GM18951 (cell line): ENCODE data around the gene PPP2CA.
"Not testable (repeated sequence)": the region's sequence is repeated elsewhere in the genome, so short reads cannot be mapped to it uniquely, and the experiment has no call there.

ENCODE experiments used
- POLR2A ChIP-seq: IDR thresholded peaks from 4 replicates; pipeline ENCODE4 v1.6.1; 2011; ENCODE audit warnings: mild to moderate bottlenecking; ENCODE audit not compliant: insufficient read length, insufficient read depth; ENCODE audit errors: extremely low read depth
- in situ Hi-C: fragments of 300-500 bp; cut with MboI; formaldehyde crosslinking; loops from one replicate; pipeline ENCODE4 v1.12.0; 2022; ENCODE audit warnings: low sequenced_read_pairs, mixed read lengths, inconsistent platforms; ENCODE audit not compliant: unreplicated experiment

The PPP2CA gene

DNA sequence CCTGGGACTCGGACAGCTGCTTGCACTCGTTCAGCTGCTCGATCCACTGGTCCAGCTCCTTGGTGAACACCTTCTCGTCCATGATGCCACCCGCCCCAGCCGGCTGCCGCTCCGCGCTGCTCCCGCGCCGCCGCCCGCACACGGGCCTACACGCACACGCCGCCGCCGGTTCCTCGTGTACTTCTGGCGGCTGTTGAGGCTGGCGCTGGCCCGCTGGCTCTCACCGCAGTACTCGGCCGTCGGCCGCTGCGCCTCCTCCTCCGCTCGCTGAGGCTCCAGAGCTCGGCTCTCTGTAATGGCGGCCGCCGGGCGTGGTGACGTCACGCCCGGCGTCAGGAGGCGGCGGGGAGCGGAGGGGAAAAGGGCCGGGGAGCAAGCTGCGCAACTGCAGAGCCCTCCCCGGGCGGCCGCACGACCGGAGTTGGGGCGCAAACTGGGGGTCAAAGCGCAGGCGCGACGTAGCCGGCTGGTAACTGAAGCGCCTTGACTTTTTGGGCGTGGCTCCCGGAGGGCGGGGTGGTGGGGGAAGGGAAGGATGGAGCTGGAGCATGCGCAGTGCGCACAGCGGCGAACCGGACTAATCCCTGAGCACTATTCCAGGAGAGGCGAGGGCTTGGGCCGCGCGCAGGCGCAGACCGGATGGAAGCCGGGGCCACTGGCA, at the start of gene PPP2CA:
Gene PPP2CA (minus strand): TSS at position 294 of the 661 bp plus-strand sequence. CDS start 212 bp downstream, at position 82.
- TF ChIP-seq POLR2A = peak; percentile 82
- in situ Hi-C loops = no loop called here

GRCh38 chr5:134273642-134274395, 47.9 kb upstream of the PPP2CA start:
- TF ChIP-seq POLR2A = no peak
- in situ Hi-C loops = no loop called here

GRCh38 chr5:134271059-134271458, 45.2 kb upstream of the PPP2CA start:
- in situ Hi-C loops = no loop called here
- no peak for TF ChIP-seq POLR2A

- TF ChIP-seq POLR2A = no peak
- in situ Hi-C loops = no loop called here
Observed at GRCh38 chr5:134268919-134269318, 43.0 kb upstream of the PPP2CA start.

GRCh38 chr5:134268019-134268601, 42.2 kb upstream of the PPP2CA start:
- in situ Hi-C loops = no loop called here
- no peak for TF ChIP-seq POLR2A

DNA sequence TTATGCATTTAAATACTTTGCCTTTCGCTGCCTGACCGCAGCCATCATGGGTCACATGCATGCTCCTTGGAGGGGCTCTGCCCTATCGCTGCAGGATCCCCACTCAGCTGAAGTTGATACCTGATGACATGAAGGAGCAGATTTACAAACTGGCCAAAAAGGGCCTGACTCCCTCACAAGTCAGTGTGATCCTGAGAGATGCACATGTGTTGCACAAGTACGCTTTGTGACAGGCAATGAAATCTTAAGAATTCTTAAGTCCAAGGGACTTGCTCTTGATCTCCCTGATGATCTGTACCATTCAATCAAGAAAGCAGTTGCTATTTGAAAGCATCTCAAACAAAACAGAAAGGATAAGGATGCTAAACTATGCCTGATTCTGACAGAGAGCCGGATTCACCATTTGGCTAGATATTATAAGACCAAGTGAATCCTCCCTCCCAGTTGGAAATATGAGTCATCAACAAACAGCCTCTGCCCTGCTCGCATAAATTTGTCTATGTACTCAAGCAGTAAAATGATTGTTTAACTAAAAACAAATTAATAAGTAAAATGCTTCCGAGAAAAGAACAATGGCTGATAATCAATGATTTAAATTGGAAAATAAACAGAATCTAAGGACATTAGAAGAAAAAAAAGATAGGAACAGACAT, 41.6 kb upstream of the PPP2CA start:
- TF ChIP-seq POLR2A = no peak
- in situ Hi-C loops = no loop called here

DNA sequence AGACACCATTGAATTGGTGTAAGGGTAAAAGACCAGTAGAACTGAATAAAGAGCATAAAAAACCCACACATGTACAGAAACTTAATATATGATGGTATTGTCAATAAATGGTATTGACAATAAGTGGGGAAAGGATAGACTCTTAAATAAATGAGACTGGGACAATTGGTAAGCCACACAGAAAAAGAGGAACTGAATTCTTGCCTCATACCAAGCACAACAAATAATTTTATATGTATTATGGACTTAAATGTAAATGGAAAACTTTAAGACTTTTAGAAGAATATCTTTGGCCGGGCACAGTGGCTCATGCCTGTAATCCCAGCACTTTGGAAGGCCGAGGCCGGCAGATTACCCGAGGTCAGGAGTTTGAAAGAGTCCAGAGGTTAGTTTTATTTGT, 37.9 kb upstream of the PPP2CA start:
- no peak for TF ChIP-seq POLR2A
- in situ Hi-C loops = no loop called here

DNA sequence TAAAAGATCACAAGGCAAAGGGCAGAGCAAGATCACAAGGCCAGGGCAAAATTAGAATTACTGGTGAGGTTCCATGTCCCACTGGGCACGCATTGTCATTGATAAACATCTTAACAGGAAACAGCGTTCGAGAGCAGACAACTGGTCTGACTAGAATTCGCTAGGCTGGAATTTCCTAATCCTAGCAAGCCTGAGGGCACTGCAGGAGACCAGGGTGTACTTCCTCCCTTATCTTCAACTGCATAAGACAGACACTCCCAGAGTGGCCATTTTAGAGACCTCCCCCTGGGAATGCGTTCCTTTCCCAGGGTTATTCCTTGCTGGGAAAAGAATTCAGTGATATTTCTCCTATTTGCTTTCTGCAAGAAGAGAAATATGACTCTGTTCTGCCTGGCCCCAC, 36.8 kb upstream of the PPP2CA start:
- in situ Hi-C loops = not testable (repeated sequence)

- in situ Hi-C loops = no loop called here
Observed at GRCh38 chr5:134258896-134259295, 33.0 kb upstream of the PPP2CA start.

GRCh38 chr5:134257176-134257575, 31.3 kb upstream of the PPP2CA start:
- TF ChIP-seq POLR2A = no peak
- in situ Hi-C loops = no loop called here

More at GRCh38 chr5:134258896-134259295, 33.0 kb upstream of the PPP2CA start:
- TF ChIP-seq POLR2A = no peak

DNA sequence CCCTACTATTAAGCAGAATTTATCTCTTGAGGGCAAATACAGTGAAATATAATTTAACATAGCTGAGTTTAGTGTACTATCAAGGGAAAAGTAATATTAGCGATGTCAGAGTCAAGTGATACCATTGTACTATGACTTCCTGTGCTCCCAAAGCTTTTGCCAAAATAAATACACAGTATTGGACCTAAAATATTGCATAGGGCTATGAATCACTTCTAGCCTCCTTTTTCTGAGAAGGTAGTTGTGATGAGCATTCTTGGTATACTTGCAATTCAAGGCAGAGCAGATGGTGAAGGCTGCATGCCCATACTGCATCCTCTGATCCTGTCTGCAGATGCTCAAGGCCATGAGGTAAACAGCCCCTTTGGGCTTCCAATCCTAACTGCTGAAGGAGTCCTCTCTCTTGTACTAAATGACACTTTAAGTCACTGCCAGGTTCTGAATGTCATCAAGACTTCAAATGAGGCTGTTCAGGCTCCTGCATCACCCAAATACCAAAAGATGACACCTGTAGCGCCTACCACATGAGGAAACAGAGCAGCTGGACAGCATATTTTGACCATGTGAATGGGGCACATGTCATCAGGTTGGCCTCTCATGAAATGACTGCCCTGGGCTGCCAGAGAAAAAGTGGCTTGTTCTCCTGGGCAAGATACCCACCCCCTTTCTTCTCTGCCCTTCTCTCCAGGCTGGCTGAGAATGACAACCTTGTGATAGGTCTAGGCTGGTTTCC, 29.7 kb upstream of the PPP2CA start:
- in situ Hi-C loops = no loop called here
- TF ChIP-seq POLR2A = no peak

DNA sequence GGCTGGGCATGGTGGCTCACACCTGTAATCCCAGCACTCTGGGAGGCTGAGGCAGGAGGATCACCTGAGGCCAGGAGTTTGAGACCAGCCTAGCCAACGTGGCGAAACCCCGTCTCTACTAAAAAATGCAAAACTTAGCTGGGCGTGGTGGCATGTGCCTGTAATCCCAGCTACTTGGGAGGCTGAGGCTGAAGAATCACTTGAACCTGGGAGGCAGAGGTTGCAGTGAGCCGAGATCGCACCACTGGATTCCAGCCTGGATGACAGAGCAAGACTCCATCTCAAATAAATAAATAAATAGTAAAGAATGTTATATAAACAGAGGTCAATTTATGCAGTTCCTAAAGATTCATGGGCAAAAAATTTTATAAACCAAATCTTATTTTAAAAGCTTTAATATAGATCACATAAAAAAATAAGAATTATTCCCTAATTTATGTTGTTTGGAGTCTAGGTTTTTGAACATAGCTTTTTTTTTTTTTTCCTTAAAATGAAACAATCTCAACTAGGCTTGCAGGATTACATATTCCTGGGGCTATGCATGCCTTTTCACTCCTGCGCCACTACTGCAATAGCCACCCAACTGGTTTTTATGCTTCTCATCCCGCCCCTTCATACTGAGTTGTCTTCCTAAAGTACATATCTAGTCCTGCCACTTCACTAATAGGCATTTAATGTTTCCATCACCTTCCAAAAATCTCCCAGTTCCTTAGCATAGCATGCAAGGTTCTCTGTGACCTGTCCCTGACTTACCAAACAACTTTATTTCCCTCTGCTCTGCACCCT, 27.7 kb upstream of the PPP2CA start:
- in situ Hi-C loops = not testable (repeated sequence)
